K562 (cell line): Measurements from ENCODE around the gene STT3A. TPM values are rescaled to one million over a fixed set of nuclear protein-coding genes. Genes with fewer than 3 reads are reported as not detected.

Experiments
- C11orf30 ChIP-seq: fragments of 450-650 bp; IDR thresholded peaks from 2 replicates; pipeline ENCODE4 v1.6.1; 2016; ENCODE audit warnings: low read depth, mild to moderate bottlenecking
- CEBPB ChIP-seq: fragments of 450-650 bp; IDR thresholded peaks from 2 replicates; pipeline ENCODE4 v1.6.1; 2016; ENCODE audit warnings: missing genetic modification characterization, missing compliant biosample characterization
- ETS1 ChIP-seq: conservative IDR thresholded peaks from 2 replicates; pipeline ENCODE4 v1.6.1; 2011; ENCODE audit warnings: low read depth, mild to moderate bottlenecking, low read length; ENCODE audit not compliant: control insufficient read depth
- MNT ChIP-seq, 2 experiments: fragments of 450-650 bp; conservative IDR thresholded peaks; 2 replicates each; pipeline ENCODE4 v1.6.1; 2017; ENCODE audit warnings: mild to moderate bottlenecking in 2 of 2, moderate library complexity in 2 of 2
- NFIC ChIP-seq: fragments of 450-650 bp; IDR thresholded peaks from 2 replicates; pipeline ENCODE4 v1.6.1; 2017; ENCODE audit warnings: mild to moderate bottlenecking, inconsistent platforms
- NFRKB ChIP-seq: fragments of 450-650 bp; IDR thresholded peaks from 2 replicates; pipeline ENCODE4 v1.6.1; 2016; ENCODE audit warnings: low read depth
- PHF8 ChIP-seq: fragments of 200-600 bp; sonication (generic); IDR thresholded peaks from 2 replicates; pipeline ENCODE4 v1.6.1; 2012; ENCODE audit warnings: mixed run types, mild to moderate bottlenecking, inconsistent platforms, low read length, moderate library complexity, borderline replicate concordance
- RBFOX2 ChIP-seq: fragments of 200-400 bp; formaldehyde crosslinking; IDR thresholded peaks from 2 replicates; pipeline ENCODE4 v1.6.1; 2017; ENCODE audit warnings: low read depth, mild to moderate bottlenecking, low read length, moderate library complexity
- STAG1 ChIP-seq: sonication (generic); formaldehyde crosslinking; IDR thresholded peaks from 2 replicates; pipeline ENCODE4 v1.5.0; 2020; ENCODE audit warnings: missing genetic modification reagents, borderline replicate concordance
- polyA plus RNA-seq, 8 experiments: library from polyadenylated mRNA; depleted of rRNA in 4 of 8; stranded (reverse) in 5 of 8; unstranded in 3 of 8; fragments of >200 nt; fragmentation: Nextera tagmentation in 2 of 8; fragmentation: Illumina TruSeq in 1 of 8; extraction: Ambion mirVana in 2 of 8; extraction: Trizol in 1 of 8; gene quantifications; 2 replicates each; pipeline versions ENCODE4 v1.2.1 to v1.2.3, GENCODE V29; 2011 to 2014; ENCODE audit warnings: inconsistent platforms in 1 of 8, missing spikeins in 1 of 8
- total RNA-seq, 7 experiments: library from RNA; depleted of rRNA in 6 of 7; stranded (reverse); fragments of >200 nt in 6 of 7; fragmentation: Illumina TruSeq in 2 of 7; extraction: Trizol in 2 of 7; gene quantifications; 2 replicates each; pipeline versions ENCODE4 v1.2.1 to v1.2.3, GENCODE V29; 2011 to 2021; ENCODE audit warnings: low replicate concordance in 1 of 7
- TF ChIP-seq, protein P1 (sequence below), 2 experiments: fragments of 450-650 bp in 1 of 2; sonication (generic) in 1 of 2; formaldehyde crosslinking; conservative IDR thresholded peaks; 2 replicates each; pipeline versions ENCODE4 v1.4.0 to v1.8.1; 2020 to 2022; ENCODE audit warnings: mild to moderate bottlenecking in 1 of 2, missing genetic modification reagents in 1 of 2
- TF ChIP-seq, protein P2 (sequence below): fragments of 450-650 bp; IDR thresholded peaks from 2 replicates; pipeline ENCODE4 v1.6.1; 2016; ENCODE audit warnings: borderline replicate concordance
- TF ChIP-seq, protein P3 (sequence below): fragments of 450-650 bp; IDR thresholded peaks from 2 replicates; pipeline ENCODE4 v1.7.1; 2018; ENCODE audit warnings: mild to moderate bottlenecking, low read depth; ENCODE audit not compliant: partially characterized antibody
- TF ChIP-seq, protein P4 (sequence below): fragments of 450-650 bp; IDR thresholded peaks from 2 replicates; pipeline ENCODE4 v1.6.1; 2018; ENCODE audit not compliant: partially characterized antibody

The STT3A gene
- total and polyA plus RNA-seq, 9 of the 15 experiments (the other 6 are each of a cell fraction or from before 2014, with no cell fraction given), result 70.7 to 330 (median 192) TPM

GRCh38 chr11:125592305-125593113 lies at the start of gene STT3A (continued):
- TF ChIP-seq MNT (conservative IDR thresholded peaks at IDR 0.05), result peak; percentile 94 to 97
- peak; percentile 84 for TF ChIP-seq RBFOX2
- 0 out of 2 replicates have a peak, but pooled peaks have one; percentile 63 for TF ChIP-seq ETS1
- TF ChIP-seq, protein P1, sequence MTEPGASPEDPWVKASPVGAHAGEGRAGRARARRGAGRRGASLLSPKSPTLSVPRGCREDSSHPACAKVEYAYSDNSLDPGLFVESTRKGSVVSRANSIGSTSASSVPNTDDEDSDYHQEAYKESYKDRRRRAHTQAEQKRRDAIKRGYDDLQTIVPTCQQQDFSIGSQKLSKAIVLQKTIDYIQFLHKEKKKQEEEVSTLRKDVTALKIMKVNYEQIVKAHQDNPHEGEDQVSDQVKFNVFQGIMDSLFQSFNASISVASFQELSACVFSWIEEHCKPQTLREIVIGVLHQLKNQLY (CRISPR knock-in tag; conservative IDR thresholded peaks at IDR 0.05), result no peak
- TF ChIP-seq, protein P2, sequence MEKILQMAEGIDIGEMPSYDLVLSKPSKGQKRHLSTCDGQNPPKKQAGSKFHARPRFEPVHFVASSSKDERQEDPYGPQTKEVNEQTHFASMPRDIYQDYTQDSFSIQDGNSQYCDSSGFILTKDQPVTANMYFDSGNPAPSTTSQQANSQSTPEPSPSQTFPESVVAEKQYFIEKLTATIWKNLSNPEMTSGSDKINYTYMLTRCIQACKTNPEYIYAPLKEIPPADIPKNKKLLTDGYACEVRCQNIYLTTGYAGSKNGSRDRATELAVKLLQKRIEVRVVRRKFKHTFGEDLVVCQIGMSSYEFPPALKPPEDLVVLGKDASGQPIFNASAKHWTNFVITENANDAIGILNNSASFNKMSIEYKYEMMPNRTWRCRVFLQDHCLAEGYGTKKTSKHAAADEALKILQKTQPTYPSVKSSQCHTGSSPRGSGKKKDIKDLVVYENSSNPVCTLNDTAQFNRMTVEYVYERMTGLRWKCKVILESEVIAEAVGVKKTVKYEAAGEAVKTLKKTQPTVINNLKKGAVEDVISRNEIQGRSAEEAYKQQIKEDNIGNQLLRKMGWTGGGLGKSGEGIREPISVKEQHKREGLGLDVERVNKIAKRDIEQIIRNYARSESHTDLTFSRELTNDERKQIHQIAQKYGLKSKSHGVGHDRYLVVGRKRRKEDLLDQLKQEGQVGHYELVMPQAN, result peak; percentile 89
- TF ChIP-seq NFIC, result peak; percentile 100
- TF ChIP-seq, protein P3, sequence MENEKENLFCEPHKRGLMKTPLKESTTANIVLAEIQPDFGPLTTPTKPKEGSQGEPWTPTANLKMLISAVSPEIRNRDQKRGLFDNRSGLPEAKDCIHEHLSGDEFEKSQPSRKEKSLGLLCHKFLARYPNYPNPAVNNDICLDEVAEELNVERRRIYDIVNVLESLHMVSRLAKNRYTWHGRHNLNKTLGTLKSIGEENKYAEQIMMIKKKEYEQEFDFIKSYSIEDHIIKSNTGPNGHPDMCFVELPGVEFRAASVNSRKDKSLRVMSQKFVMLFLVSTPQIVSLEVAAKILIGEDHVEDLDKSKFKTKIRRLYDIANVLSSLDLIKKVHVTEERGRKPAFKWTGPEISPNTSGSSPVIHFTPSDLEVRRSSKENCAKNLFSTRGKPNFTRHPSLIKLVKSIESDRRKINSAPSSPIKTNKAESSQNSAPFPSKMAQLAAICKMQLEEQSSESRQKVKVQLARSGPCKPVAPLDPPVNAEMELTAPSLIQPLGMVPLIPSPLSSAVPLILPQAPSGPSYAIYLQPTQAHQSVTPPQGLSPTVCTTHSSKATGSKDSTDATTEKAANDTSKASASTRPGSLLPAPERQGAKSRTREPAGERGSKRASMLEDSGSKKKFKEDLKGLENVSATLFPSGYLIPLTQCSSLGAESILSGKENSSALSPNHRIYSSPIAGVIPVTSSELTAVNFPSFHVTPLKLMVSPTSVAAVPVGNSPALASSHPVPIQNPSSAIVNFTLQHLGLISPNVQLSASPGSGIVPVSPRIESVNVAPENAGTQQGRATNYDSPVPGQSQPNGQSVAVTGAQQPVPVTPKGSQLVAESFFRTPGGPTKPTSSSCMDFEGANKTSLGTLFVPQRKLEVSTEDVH, result peak; percentile 70
- TF ChIP-seq, protein P4, sequence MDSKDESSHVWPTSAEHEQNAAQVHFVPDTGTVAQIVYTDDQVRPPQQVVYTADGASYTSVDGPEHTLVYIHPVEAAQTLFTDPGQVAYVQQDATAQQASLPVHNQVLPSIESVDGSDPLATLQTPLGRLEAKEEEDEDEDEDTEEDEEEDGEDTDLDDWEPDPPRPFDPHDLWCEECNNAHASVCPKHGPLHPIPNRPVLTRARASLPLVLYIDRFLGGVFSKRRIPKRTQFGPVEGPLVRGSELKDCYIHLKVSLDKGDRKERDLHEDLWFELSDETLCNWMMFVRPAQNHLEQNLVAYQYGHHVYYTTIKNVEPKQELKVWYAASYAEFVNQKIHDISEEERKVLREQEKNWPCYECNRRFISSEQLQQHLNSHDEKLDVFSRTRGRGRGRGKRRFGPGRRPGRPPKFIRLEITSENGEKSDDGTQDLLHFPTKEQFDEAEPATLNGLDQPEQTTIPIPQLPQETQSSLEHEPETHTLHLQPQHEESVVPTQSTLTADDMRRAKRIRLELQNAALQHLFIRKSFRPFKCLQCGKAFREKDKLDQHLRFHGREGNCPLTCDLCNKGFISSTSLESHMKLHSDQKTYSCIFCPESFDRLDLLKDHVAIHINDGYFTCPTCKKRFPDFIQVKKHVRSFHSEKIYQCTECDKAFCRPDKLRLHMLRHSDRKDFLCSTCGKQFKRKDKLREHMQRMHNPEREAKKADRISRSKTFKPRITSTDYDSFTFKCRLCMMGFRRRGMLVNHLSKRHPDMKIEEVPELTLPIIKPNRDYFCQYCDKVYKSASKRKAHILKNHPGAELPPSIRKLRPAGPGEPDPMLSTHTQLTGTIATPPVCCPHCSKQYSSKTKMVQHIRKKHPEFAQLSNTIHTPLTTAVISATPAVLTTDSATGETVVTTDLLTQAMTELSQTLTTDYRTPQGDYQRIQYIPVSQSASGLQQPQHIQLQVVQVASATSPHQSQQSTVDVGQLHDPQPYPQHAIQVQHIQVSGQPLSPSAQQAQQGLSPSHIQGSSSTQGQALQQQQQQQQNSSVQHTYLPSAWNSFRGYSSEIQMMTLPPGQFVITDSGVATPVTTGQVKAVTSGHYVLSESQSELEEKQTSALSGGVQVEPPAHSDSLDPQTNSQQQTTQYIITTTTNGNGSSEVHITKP, result no peak
- TF ChIP-seq STAG1, result no peak
- peak; percentile 71 for TF ChIP-seq NFRKB
- TF ChIP-seq PHF8, result peak; percentile 71; the same call in 1 of the 2 replicates
- TF ChIP-seq CEBPB, result no peak
- TF ChIP-seq C11orf30, result peak; percentile 88
